GM08714 (cell line): Measurements from ENCODE around the gene BASP1.

Experiments used
- H3K4me3 ChIP-seq: fragments of 200-500 bp; sonication (Bioruptor generic); 2 replicates; pipeline ENCODE4 v1.5.1; 2014; ENCODE audit warnings: mild to moderate bottlenecking, low read length, inconsistent platforms
- ZNF274 ChIP-seq: IDR thresholded peaks from 2 replicates; pipeline ENCODE4 v1.6.1; 2012; ENCODE audit warnings: mild to moderate bottlenecking, low read depth, low read length

The BASP1 gene

GRCh38 chr5:17217493-17218352 lies at the start of gene BASP1:
Gene BASP1, plus strand, starts transcription at chr5:17217631. Its CDS starts 57,586 bp downstream, at chr5:17275217.
- TF ChIP-seq ZNF274: no peak
- peak within 1 kb of the TSS; percentile 91 for H3K4me3 ChIP-seq

- TF ChIP-seq ZNF274: no peak
- no peak overlapping the region for H3K4me3 ChIP-seq
Measured at GRCh38 chr5:17169507-17169906, 47.9 kb upstream of the BASP1 start.

DNA sequence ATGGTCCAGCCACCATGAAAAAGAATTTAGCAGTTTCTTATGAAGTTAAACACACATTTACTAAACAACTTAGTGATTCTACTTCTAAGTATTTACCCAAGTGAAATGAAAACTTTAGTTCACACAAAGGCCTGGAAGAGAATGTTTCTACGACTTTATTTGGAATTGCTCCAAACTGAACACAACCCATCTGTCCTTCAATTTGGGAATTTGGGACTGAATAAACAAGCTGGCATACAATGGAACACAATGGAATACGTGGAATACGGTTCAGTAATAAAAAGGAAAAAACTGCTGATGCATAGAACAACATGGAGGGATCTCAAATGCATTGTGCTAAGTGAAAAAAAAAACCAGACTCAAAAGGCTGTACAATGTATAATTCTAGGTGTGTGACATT lies 44.6 kb upstream of the BASP1 start:
- no peak for TF ChIP-seq ZNF274
- H3K4me3 ChIP-seq: no peak overlapping the region

GRCh38 chr5:17174965-17175364 lies 42.5 kb upstream of the BASP1 start:
- no peak overlapping the region for H3K4me3 ChIP-seq
- no peak for TF ChIP-seq ZNF274

DNA sequence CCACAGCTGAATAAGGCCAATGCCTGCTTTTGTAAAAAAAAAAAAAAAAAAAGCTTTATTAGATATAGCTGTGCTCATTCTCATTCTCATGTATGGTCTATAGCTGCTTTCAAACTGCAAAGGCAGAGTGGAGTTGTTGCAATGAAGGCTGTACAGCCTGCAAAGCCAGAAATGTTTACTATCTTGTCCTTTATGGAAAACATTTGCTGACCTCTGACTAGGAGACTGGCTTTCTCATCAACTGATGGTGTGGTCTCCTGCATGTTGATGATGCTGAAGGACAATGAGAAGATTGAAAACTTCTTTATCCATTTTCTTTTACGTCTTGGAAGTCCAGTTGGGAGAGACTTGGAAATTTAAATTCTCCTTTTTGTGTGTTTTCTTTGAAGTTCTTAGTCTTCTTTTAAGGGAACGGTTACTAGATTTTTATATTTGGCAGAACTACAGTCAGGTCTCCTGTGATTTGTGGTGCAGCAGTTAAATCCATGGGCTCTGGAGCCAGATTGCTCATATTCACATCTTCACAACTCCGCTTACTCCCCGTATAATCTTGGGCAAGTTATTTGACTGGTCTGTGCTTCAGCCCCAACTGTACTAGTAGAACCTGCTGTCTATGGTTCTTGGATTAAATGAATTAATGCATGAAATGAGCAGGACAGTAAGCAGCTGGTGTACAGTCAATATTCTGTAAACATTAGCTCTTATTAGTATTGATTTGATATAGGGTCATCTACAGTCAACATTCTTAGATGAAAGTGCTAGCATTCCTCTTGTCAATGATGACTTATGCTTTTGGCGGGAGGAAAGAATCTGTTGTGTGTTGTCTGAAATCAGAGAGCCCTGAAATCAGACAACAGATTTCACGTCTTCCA lies 39.7 kb upstream of the BASP1 start:
- no peak overlapping the region for H3K4me3 ChIP-seq
- TF ChIP-seq ZNF274: no peak

DNA sequence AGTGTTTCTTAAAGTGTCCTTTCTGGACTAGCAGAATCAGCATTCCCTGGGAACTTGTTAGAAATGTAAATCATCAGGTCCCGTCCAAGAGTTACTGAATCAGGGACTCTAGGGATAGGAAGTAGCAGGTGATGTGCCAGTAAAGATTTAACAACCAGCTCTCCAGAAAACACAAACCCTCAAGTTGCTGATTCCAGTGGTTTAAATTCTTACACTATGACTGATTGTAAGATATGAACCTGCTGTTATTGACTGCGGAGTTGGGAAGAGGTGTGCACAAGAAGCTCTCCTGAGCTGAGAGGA lies 39.1 kb upstream of the BASP1 start:
- no peak overlapping the region for H3K4me3 ChIP-seq
- TF ChIP-seq ZNF274: no peak

DNA sequence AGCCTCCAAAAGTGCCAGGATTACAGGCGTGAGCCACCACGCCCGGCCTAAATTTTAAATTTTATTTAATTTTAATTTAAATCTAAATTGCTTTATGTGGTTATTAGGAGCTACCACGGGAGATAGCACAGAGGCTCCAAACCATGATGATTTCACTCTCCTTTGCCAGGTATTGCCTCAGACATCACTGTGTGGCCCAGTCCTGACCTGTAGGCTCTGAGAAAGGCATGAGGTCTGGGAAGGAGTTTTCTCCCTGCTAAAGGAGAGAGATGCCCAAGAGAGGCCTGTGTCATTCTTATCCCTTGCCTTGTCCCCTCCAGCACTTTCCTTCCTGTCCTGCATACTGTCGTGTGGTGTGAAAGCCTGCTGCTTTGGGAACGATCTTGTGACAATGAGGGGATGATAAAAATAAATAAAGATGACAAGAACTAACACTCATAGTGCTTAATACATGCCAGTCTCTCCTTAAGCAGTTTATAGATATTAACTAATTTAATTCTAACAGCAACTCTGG lies 37.0 kb upstream of the BASP1 start:
- H3K4me3 ChIP-seq: no peak overlapping the region
- TF ChIP-seq ZNF274: no peak

DNA sequence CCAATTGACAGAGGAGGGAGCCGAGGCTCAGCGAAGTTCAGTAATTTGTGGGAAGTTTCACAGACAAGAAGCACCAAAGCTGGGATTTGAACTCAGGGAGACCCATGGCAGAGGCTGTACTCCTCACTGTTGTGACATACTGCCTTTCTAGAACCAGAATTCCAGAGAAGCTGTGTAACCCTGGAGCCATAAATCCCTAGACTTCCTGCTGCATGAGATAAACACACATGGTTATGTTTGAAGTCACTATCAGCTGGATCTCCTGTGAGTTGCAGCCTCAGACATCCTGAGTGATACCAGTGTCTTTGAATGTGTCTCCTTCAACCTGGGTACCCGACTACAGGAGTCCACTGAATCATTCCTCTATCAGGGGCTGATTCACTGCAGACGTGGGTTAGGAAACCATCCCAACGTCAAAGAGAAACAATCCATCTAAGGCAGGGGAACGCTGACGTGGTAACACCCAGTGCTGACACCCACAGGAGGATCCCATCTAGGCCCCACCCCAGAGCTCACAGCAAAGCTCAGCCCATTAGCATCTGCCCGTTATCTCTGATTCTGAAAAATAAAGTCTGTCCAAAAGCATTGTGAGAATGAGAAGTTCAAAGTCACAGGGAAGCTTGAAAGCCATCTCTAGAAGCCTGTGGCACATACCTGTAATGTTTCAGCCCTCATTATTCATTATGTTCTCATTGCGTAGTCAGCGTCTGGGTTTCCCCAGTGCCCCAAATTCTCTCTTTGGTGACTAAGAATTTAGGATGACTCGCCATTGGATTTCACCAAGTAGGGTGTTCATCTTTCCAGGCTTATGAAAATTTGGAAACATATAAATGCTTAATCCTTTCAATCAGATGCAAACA lies 36.3 kb upstream of the BASP1 start:
- H3K4me3 ChIP-seq: no peak overlapping the region
- TF ChIP-seq ZNF274: no peak

DNA sequence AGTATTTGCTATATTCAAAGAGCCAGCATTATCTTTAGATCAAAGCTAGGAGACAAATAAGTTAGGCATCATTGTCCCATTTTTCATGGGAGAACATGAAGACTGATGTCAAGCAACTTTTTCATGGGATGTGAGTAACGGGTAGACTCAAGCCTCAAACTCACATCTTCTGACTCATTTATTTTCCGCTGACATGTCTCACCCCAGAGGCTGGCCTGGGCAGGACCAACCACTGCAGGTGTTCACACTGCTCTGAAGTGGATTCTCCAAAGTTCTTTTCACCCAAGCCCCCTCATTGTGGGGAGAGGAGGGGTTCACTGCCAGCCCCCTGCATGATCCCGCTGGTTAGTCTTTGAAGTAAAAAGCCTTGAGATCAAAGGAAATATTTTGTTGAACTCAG lies 34.9 kb upstream of the BASP1 start:
- no peak overlapping the region for H3K4me3 ChIP-seq
- no peak for TF ChIP-seq ZNF274

- no peak overlapping the region for H3K4me3 ChIP-seq
- no peak for TF ChIP-seq ZNF274
Measured at GRCh38 chr5:17182981-17183380, 34.5 kb upstream of the BASP1 start.

- no peak overlapping the region for H3K4me3 ChIP-seq
- TF ChIP-seq ZNF274: no peak
Measured at GRCh38 chr5:17183831-17184230, 33.6 kb upstream of the BASP1 start.

GRCh38 chr5:17184588-17184987 lies 32.8 kb upstream of the BASP1 start:
- no peak overlapping the region for H3K4me3 ChIP-seq
- TF ChIP-seq ZNF274: no peak

- no peak overlapping the region for H3K4me3 ChIP-seq
- no peak for TF ChIP-seq ZNF274
Measured at GRCh38 chr5:17185349-17185748, 32.1 kb upstream of the BASP1 start.

- no peak overlapping the region for H3K4me3 ChIP-seq
- no peak for TF ChIP-seq ZNF274
Measured at GRCh38 chr5:17185773-17186172, 31.7 kb upstream of the BASP1 start.
